ENCODE data around the gene CDR2.

Gene CDR2

GRCh38 chr16:22400900-22401299, 26.5 kb upstream of the CDR2 start:
- no peaks in the 10 kb centered on the region for H3K4me1 ChIP-seq (ENCODE audit: control insufficient read depth, low read depth, low read length)
- H3K4ac ChIP-seq (ENCODE audit: low read depth, low read length): no peak overlapping the region
- no peak overlapping the region for H2AK5ac ChIP-seq (ENCODE audit: low read length)
- H4K5ac ChIP-seq (ENCODE audit: low read length): no peak overlapping the region
- no peaks in the 10 kb centered on the region for H3K79me2 ChIP-seq (ENCODE audit: control insufficient read depth, insufficient read depth, low read length)
- no peak overlapping the region for H3K9ac ChIP-seq (ENCODE audit: low read length)
- H3K27me3 ChIP-seq (ENCODE audit: insufficient read depth, low read length, poor library complexity): no peaks in the 10 kb centered on the region
- DNase-seq: no peak
- no peak overlapping the region for H2BK15ac ChIP-seq (replicated peaks; ENCODE audit: low read depth)
- H3K18ac ChIP-seq (ENCODE audit: low read length): no peak overlapping the region
- no CpG with 5 or more reads among the region's 3 CpGs for WGBS (ENCODE audit: extremely low coverage, insufficient coverage, low lambda C conversion rate)
- H3K27ac ChIP-seq (ENCODE audit: low read depth, low read length): no peak overlapping the region
- H3K36me3 ChIP-seq (ENCODE audit: control insufficient read depth, insufficient read depth, low read length): no peaks in the 10 kb centered on the region
- no peak overlapping the region for H3K56ac ChIP-seq (ENCODE audit: low read length)
- H3K23ac ChIP-seq (ENCODE audit: low read length): no peak overlapping the region
- no peak overlapping the region for H3K4me3 ChIP-seq (ENCODE audit: low read length)
- H2BK5ac ChIP-seq (ENCODE audit: low read length): no peak overlapping the region
- no peak overlapping the region for H3K4me2 ChIP-seq (ENCODE audit: low read length)
- no peak overlapping the region for H4K8ac ChIP-seq (ENCODE audit: low read depth, low read length)
- H3K79me1 ChIP-seq (ENCODE audit: low read length): no peaks in the 10 kb centered on the region
- no peak overlapping the region for H2BK120ac ChIP-seq (ENCODE audit: low read depth, low read length)

DNA sequence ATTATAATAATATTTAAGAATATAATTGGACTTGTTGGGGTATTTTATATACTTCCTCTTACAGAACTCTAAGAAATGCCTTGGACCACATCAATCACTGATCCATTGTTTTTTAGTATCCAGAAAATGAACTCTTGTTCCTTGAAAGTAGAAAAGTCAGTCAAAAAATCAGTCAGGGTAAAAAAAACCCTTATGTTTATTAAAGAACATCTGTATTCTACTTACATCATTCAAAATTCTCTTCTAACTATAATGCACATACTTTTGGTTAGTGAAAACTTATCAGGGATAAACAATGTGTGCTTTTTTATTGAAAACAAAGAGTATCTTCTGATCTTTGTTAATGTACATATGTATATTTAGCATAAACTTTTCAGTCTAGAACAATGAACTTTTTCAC, 23.5 kb upstream of the CDR2 start:
- H4K8ac ChIP-seq (ENCODE audit: low read depth, low read length): no peak overlapping the region
- no peak overlapping the region for H2AK5ac ChIP-seq (ENCODE audit: low read length)
- H3K4me2 ChIP-seq (ENCODE audit: low read length): no peak overlapping the region
- no peak overlapping the region for H2BK5ac ChIP-seq (ENCODE audit: low read length)
- no peaks in the 10 kb centered on the region for H3K79me2 ChIP-seq (ENCODE audit: control insufficient read depth, insufficient read depth, low read length)
- no peak overlapping the region for H4K5ac ChIP-seq (ENCODE audit: low read length)
- H2BK120ac ChIP-seq (ENCODE audit: low read depth, low read length): no peak overlapping the region
- H3K27me3 ChIP-seq (ENCODE audit: insufficient read depth, low read length, poor library complexity): no peaks in the 10 kb centered on the region
- H3K79me1 ChIP-seq (ENCODE audit: low read length): no peaks in the 10 kb centered on the region
- no peaks in the 10 kb centered on the region for H3K4me1 ChIP-seq (ENCODE audit: control insufficient read depth, low read depth, low read length)
- H3K23ac ChIP-seq (ENCODE audit: low read length): no peak overlapping the region
- H3K27ac ChIP-seq (ENCODE audit: low read depth, low read length): no peak overlapping the region
- H2BK15ac ChIP-seq (replicated peaks; ENCODE audit: low read depth): no peak overlapping the region
- H3K56ac ChIP-seq (ENCODE audit: low read length): no peak overlapping the region
- H3K9ac ChIP-seq (ENCODE audit: low read length): no peak overlapping the region
- H3K18ac ChIP-seq (ENCODE audit: low read length): no peak overlapping the region
- DNase-seq: no peak
- H3K4ac ChIP-seq (ENCODE audit: low read depth, low read length): no peak overlapping the region
- no peak overlapping the region for H3K4me3 ChIP-seq (ENCODE audit: low read length)
- no peaks in the 10 kb centered on the region for H3K36me3 ChIP-seq (ENCODE audit: control insufficient read depth, insufficient read depth, low read length)

DNA sequence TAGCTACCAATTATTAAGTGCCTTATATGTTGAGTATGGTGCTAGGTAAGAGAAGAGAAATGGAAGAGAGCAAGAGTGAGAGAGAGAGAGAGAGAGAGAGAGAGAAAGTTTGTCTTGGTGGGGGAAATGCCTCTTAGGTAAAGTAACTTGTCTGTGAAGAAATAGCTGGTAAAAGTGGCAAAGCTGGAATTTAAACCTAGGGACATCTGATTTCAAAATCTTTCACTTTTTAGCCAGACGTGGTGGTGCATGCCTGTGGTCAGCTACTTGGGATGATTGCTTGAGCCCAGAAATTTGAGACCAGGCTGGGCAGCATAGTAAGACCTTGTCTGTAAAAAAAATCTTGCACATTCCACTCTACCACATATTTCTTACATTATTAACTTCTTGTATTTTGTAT, 23.0 kb upstream of the CDR2 start:
- Histone ChIP-seq H2BK120ac (ENCODE audit: low read depth, low read length) (no peak overlapping the region), H3K4me2 (ENCODE audit: low read length) (no peak overlapping the region), H2BK5ac (ENCODE audit: low read length) (no peak overlapping the region), H3K79me1 (ENCODE audit: low read length) (no peaks in the 10 kb centered on the region), H3K56ac (ENCODE audit: low read length) (no peak overlapping the region), H3K4me3 (ENCODE audit: low read length) (no peak overlapping the region), H3K27me3 (ENCODE audit: insufficient read depth, low read length, poor library complexity) (no peaks in the 10 kb centered on the region), H2AK5ac (ENCODE audit: low read length) (no peak overlapping the region), H3K18ac (ENCODE audit: low read length) (no peak overlapping the region), H3K9ac (ENCODE audit: low read length) (no peak overlapping the region), H4K5ac (ENCODE audit: low read length) (no peak overlapping the region), H3K4me1 (ENCODE audit: control insufficient read depth, low read depth, low read length) (no peaks in the 10 kb centered on the region), H3K79me2 (ENCODE audit: control insufficient read depth, insufficient read depth, low read length) (no peaks in the 10 kb centered on the region), H4K8ac (ENCODE audit: low read depth, low read length) (no peak overlapping the region), H3K36me3 (ENCODE audit: control insufficient read depth, insufficient read depth, low read length) (no peaks in the 10 kb centered on the region), H3K4ac (ENCODE audit: low read depth, low read length) (no peak overlapping the region), H2BK15ac (replicated peaks; ENCODE audit: low read depth) (no peak overlapping the region), H3K23ac (ENCODE audit: low read length) (no peak overlapping the region), H3K27ac (ENCODE audit: low read depth, low read length) (no peak overlapping the region)
- no peak for DNase-seq
- no CpG with 5 or more reads among the region's 1 CpG for WGBS (ENCODE audit: extremely low coverage, insufficient coverage, low lambda C conversion rate)

GRCh38 chr16:22395960-22396359, 21.5 kb upstream of the CDR2 start:
- no peak overlapping the region for H3K9ac ChIP-seq (ENCODE audit: low read length)
- no peak overlapping the region for H3K23ac ChIP-seq (ENCODE audit: low read length)
- no peak overlapping the region for H2BK5ac ChIP-seq (ENCODE audit: low read length)
- no peaks in the 10 kb centered on the region for H3K4me1 ChIP-seq (ENCODE audit: control insufficient read depth, low read depth, low read length)
- no peak for DNase-seq
- no peak overlapping the region for H3K4ac ChIP-seq (ENCODE audit: low read depth, low read length)
- H3K79me2 ChIP-seq (ENCODE audit: control insufficient read depth, insufficient read depth, low read length): no peaks in the 10 kb centered on the region
- H3K4me2 ChIP-seq (ENCODE audit: low read length): no peak overlapping the region
- no peak overlapping the region for H3K4me3 ChIP-seq (ENCODE audit: low read length)
- no peak overlapping the region for H3K18ac ChIP-seq (ENCODE audit: low read length)
- no peak overlapping the region for H3K27ac ChIP-seq (ENCODE audit: low read depth, low read length)
- H2AK5ac ChIP-seq (ENCODE audit: low read length): no peak overlapping the region
- no CpG with 5 or more reads among the region's 4 CpGs for WGBS (ENCODE audit: extremely low coverage, insufficient coverage, low lambda C conversion rate)
- H3K56ac ChIP-seq (ENCODE audit: low read length): no peak overlapping the region
- no peak overlapping the region for H4K8ac ChIP-seq (ENCODE audit: low read depth, low read length)
- H3K79me1 ChIP-seq (ENCODE audit: low read length): no peaks in the 10 kb centered on the region
- no peaks in the 10 kb centered on the region for H3K36me3 ChIP-seq (ENCODE audit: control insufficient read depth, insufficient read depth, low read length)
- H3K27me3 ChIP-seq (ENCODE audit: insufficient read depth, low read length, poor library complexity): no peaks in the 10 kb centered on the region
- no peak overlapping the region for H4K5ac ChIP-seq (ENCODE audit: low read length)
- no peak overlapping the region for H2BK15ac ChIP-seq (replicated peaks; ENCODE audit: low read depth)
- H2BK120ac ChIP-seq (ENCODE audit: low read depth, low read length): no peak overlapping the region

DNA sequence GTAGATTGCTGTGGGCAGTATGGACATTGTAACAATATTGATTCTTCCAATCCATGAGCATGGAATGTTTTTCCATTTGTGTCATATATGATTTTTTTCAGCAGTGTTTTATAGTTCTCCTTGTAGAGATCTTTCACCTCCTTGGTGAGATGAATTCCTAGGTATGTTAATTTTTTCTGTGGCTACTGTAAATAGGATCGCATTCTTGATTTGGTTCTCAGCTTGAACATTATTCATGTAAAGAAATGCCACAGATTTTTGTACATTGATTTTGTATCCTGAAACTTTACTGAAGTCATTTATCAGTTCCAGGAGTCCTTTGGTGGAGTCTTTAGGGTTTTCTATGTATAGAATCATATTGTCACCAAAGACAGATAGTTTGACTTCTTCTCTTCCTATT, 19.7 kb upstream of the CDR2 start:
- no peaks in the 10 kb centered on the region for H3K36me3 ChIP-seq (ENCODE audit: control insufficient read depth, insufficient read depth, low read length)
- no peaks in the 10 kb centered on the region for H3K27me3 ChIP-seq (ENCODE audit: insufficient read depth, low read length, poor library complexity)
- H2AK5ac ChIP-seq (ENCODE audit: low read length): no peak overlapping the region
- no peak for DNase-seq
- no peaks in the 10 kb centered on the region for H3K4me1 ChIP-seq (ENCODE audit: control insufficient read depth, low read depth, low read length)
- no peak overlapping the region for H3K23ac ChIP-seq (ENCODE audit: low read length)
- no peak overlapping the region for H2BK5ac ChIP-seq (ENCODE audit: low read length)
- H3K27ac ChIP-seq (ENCODE audit: low read depth, low read length): no peak overlapping the region
- H4K8ac ChIP-seq (ENCODE audit: low read depth, low read length): no peak overlapping the region
- no peaks in the 10 kb centered on the region for H3K79me1 ChIP-seq (ENCODE audit: low read length)
- no peak overlapping the region for H4K5ac ChIP-seq (ENCODE audit: low read length)
- no peak overlapping the region for H2BK120ac ChIP-seq (ENCODE audit: low read depth, low read length)
- H3K4ac ChIP-seq (ENCODE audit: low read depth, low read length): no peak overlapping the region
- no peak overlapping the region for H3K4me3 ChIP-seq (ENCODE audit: low read length)
- no peak overlapping the region for H2BK15ac ChIP-seq (replicated peaks; ENCODE audit: low read depth)
- WGBS (ENCODE audit: extremely low coverage, insufficient coverage, low lambda C conversion rate): no CpG with 5 or more reads among the region's 1 CpG
- H3K18ac ChIP-seq (ENCODE audit: low read length): no peak overlapping the region
- no peak overlapping the region for H3K9ac ChIP-seq (ENCODE audit: low read length)
- no peaks in the 10 kb centered on the region for H3K79me2 ChIP-seq (ENCODE audit: control insufficient read depth, insufficient read depth, low read length)
- no peak overlapping the region for H3K56ac ChIP-seq (ENCODE audit: low read length)
- H3K4me2 ChIP-seq (ENCODE audit: low read length): no peak overlapping the region

- H3K27ac ChIP-seq (ENCODE audit: low read depth, low read length): no peak overlapping the region
- WGBS (ENCODE audit: extremely low coverage, insufficient coverage, low lambda C conversion rate): no CpG with 5 or more reads among the region's 3 CpGs
- H2BK5ac ChIP-seq (ENCODE audit: low read length): no peak overlapping the region
- no peaks in the 10 kb centered on the region for H3K36me3 ChIP-seq (ENCODE audit: control insufficient read depth, insufficient read depth, low read length)
- no peak overlapping the region for H2BK15ac ChIP-seq (replicated peaks; ENCODE audit: low read depth)
- no peak for DNase-seq
- H3K18ac ChIP-seq (ENCODE audit: low read length): no peak overlapping the region
- no peak overlapping the region for H3K4ac ChIP-seq (ENCODE audit: low read depth, low read length)
- no peak overlapping the region for H3K56ac ChIP-seq (ENCODE audit: low read length)
- H4K8ac ChIP-seq (ENCODE audit: low read depth, low read length): no peak overlapping the region
- no peaks in the 10 kb centered on the region for H3K27me3 ChIP-seq (ENCODE audit: insufficient read depth, low read length, poor library complexity)
- no peak overlapping the region for H3K23ac ChIP-seq (ENCODE audit: low read length)
- H3K4me3 ChIP-seq (ENCODE audit: low read length): no peak overlapping the region
- H3K4me2 ChIP-seq (ENCODE audit: low read length): no peak overlapping the region
- H3K9ac ChIP-seq (ENCODE audit: low read length): no peak overlapping the region
- no peaks in the 10 kb centered on the region for H3K4me1 ChIP-seq (ENCODE audit: control insufficient read depth, low read depth, low read length)
- H3K79me2 ChIP-seq (ENCODE audit: control insufficient read depth, insufficient read depth, low read length): no peaks in the 10 kb centered on the region
- no peak overlapping the region for H2AK5ac ChIP-seq (ENCODE audit: low read length)
- H4K5ac ChIP-seq (ENCODE audit: low read length): no peak overlapping the region
- H2BK120ac ChIP-seq (ENCODE audit: low read depth, low read length): no peak overlapping the region
- H3K79me1 ChIP-seq (ENCODE audit: low read length): no peaks in the 10 kb centered on the region
Observed at GRCh38 chr16:22388101-22388644, 13.8 kb upstream of the CDR2 start.
